Keratinocyte (primary cell): ENCODE data around the gene VWC2.

Experiments used
- CTCF ChIP-seq, 3 experiments: IDR thresholded peaks in 1 of 3; conservative IDR thresholded peaks in 1 of 3; optimal IDR thresholded peaks in 1 of 3; 2 replicates in 2 of 3; 3 replicates in 1 of 3; pipeline versions ENCODE3 to v1.5.1; 2011; ENCODE audit warnings: low read length in 3 of 3, mild to moderate bottlenecking in 3 of 3, moderate library complexity in 2 of 3, control low read depth in 1 of 3, inconsistent platforms in 1 of 3; ENCODE audit not compliant: insufficient read depth in 2 of 3; ENCODE audit errors: extremely low read depth in 1 of 3
- EZH2 ChIP-seq: IDR thresholded peaks from one replicate; pipeline ENCODE4 v1.6.1; 2012; ENCODE audit warnings: inconsistent platforms, mild to moderate bottlenecking, low read length, moderate library complexity

DNA sequence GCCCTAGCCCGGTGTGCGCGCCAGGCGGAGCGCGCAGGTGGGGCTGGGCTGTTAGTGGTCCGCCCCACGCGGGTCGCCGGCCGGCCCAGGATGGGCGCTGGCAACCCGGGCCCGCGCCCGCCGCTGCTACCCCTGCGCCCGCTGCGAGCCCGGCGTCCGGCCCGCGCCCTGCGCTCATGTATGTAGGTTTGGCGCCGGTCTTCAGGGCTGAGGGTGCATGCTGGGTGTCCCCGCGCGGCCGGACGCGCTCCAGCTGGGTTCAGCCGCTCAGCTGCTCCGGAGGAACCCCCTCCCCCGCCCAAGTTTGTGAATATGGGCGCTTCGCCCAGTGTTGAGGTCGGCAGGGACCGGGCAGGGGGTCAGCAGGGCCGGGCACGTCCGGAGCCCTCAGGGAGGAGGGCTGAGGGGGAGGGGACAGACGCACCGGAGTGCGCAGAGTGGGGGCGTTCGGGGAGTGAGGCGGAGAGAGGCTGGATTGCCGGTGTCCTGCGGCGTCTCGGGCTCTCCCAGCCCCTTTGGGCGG, 559 bp downstream of the VWC2 start:
- no peak for TF ChIP-seq CTCF (optimal IDR thresholded peaks at IDR 0.05 in 1 of 3, IDR thresholded peaks at IDR 0.05 in 1 of 3, conservative IDR thresholded peaks at IDR 0.05 in 1 of 3; ENCODE audit: extremely low read depth in 1 of 3, insufficient read depth in 2 of 3, low read length in 3 of 3)
- TF ChIP-seq EZH2: no peak
